Endothelial cell of umbilical vein (primary cell): ENCODE measurements around the gene PTGES3L.

Experiments
- EZH2 ChIP-seq: IDR thresholded peaks from 2 replicates; pipeline ENCODE4 v1.6.1; 2012; ENCODE audit warnings: borderline replicate concordance, low read depth, mild to moderate bottlenecking, moderate library complexity, low read length, inconsistent platforms; ENCODE audit not compliant: severe bottlenecking
- FOS ChIP-seq: IDR thresholded peaks from 2 replicates; pipeline ENCODE4 v1.6.1; 2011; ENCODE audit warnings: mild to moderate bottlenecking, low read length, moderate library complexity, borderline replicate concordance; ENCODE audit not compliant: insufficient read depth
- JUN ChIP-seq: IDR thresholded peaks from 2 replicates; pipeline ENCODE4 v1.6.1; 2011; ENCODE audit warnings: borderline replicate concordance, low read depth; ENCODE audit not compliant: insufficient read length, insufficient read depth
- MYC ChIP-seq: IDR thresholded peaks from one replicate; pipeline ENCODE4 v1.6.1; 2011; ENCODE audit warnings: mild to moderate bottlenecking, low read depth, low read length
- POLR2A ChIP-seq: IDR thresholded peaks from 2 replicates; pipeline ENCODE4 v1.6.1; 2012; ENCODE audit warnings: low read depth, mild to moderate bottlenecking, control low read depth, low read length
- POLR2AphosphoS5 ChIP-seq: IDR thresholded peaks from 2 replicates; pipeline ENCODE4 v1.6.1; 2012; ENCODE audit warnings: low read depth, mild to moderate bottlenecking, control low read depth, low read length, moderate library complexity; ENCODE audit not compliant: insufficient read depth
- TF ChIP-seq, protein P1 (sequence below), 2 donors: IDR thresholded peaks; 1 replicate in 1 of 2; 2 replicates in 1 of 2; pipeline ENCODE4 v1.5.1; 2011; ENCODE audit warnings: low read length in 2 of 2, mild to moderate bottlenecking in 2 of 2, moderate library complexity in 2 of 2, control low read depth in 1 of 2, inconsistent platforms in 1 of 2, low read depth in 1 of 2; ENCODE audit not compliant: insufficient read depth in 1 of 2; ENCODE audit errors: extremely low read depth in 1 of 2
- TF ChIP-seq, protein P2 (sequence below): IDR thresholded peaks from 2 replicates; pipeline ENCODE4 v1.6.1; 2011; ENCODE audit not compliant: insufficient read depth, insufficient read length

DNA sequence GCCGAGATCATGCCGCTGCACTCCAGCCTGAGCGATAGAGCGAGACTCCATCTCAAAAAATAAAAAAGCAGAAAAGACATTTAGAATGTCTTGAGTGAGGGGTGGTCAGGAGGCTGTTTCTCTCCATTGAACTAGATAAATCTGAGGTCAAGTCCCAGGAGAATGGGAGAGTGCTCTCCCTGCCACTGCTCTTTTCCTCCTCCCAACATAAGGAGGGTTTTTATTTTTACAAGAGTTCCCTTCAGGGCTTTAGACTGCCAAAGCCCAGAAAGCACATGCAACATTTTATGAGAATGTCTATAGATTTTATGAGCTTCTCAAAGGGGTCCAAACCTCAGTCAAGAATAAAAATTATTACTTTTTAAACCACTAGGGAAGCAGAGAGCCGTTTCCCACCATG is 46.7 kb upstream of the PTGES3L start:
- TF ChIP-seq, protein P1, sequence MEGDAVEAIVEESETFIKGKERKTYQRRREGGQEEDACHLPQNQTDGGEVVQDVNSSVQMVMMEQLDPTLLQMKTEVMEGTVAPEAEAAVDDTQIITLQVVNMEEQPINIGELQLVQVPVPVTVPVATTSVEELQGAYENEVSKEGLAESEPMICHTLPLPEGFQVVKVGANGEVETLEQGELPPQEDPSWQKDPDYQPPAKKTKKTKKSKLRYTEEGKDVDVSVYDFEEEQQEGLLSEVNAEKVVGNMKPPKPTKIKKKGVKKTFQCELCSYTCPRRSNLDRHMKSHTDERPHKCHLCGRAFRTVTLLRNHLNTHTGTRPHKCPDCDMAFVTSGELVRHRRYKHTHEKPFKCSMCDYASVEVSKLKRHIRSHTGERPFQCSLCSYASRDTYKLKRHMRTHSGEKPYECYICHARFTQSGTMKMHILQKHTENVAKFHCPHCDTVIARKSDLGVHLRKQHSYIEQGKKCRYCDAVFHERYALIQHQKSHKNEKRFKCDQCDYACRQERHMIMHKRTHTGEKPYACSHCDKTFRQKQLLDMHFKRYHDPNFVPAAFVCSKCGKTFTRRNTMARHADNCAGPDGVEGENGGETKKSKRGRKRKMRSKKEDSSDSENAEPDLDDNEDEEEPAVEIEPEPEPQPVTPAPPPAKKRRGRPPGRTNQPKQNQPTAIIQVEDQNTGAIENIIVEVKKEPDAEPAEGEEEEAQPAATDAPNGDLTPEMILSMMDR (IDR thresholded peaks at IDR 0.05; ENCODE audit: extremely low read depth in 1 of 2, insufficient read depth in 1 of 2, low read depth in 1 of 2, low read length in 2 of 2) = no peak
- TF ChIP-seq JUN (no peak), POLR2AphosphoS5 (no peak), EZH2 (no peak), POLR2A (no peak), FOS (no peak), MYC (no peak)
- TF ChIP-seq, protein P2, sequence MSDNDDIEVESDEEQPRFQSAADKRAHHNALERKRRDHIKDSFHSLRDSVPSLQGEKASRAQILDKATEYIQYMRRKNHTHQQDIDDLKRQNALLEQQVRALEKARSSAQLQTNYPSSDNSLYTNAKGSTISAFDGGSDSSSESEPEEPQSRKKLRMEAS = no peak
